ENCODE results near the gene ASPN. TPM values are rescaled to one million over a fixed set of nuclear protein-coding genes. Genes with fewer than 3 reads are reported as not detected.

The ASPN gene
- total and polyA plus RNA-seq, 9 of the 15 experiments (the other 6 are each of a cell fraction or from before 2014, with no cell fraction given): 0.03 to 0.07 TPM; not detected in 7

DNA sequence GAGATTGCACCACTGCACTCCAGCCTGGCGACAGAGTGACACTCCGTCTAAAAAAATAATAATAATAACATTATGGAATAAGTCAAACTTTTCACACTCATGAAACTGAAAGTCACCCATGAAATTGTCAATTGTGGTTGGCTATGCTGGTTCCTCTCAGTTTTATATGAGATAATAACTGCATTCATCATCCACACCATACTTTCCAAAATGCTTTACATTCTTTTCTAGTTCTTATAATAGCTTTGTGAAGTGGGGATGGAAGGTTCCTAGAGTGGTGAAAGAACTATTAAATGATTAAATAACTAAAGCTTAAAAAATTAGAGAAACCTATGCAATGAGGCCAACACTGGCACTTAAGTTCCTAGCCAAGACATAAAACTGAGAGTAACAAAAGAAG, 12.6 kb upstream of the ASPN start:
- no TSS peak for BruUV-seq (replicated peaks)
- POLR2A ChIA-PET: interaction anchor here (0.9 kb wide), 1 partner anchor 9 kb away, joined by 4 read pairs; no protein-coding TSS in a partner anchor
- no peak for FAIRE-seq

DNA sequence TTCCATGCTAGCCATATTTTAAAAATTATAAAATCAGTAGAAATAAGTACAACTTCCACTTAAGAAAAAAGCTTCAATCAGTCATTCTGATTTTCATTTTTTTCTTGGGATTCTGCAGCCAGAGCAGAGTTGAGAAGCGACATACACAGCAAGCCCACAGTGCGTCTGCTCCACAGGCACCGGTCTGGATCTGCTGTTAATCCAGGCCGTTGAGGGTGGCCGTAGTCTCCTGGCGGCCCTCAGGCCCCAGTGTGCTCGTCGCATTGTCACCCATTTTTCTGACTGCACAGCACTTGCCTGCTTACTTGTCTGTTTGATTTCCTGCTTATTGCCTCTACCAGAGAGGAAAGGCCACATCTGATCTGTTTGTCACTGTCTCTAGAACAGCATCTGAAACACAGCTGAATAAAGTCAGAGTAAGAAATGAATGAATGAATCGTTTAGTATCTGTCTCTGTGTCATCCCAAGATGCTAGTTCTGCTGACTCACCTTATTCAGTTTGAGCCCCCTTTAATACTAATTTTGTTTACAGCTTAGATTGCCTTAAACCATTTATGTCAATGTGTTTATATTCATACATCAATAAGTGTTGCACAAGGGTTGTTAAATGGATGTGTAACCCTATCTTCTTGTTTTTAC, 11.6 kb upstream of the ASPN start:
- no peak overlapping the region for H3K4me2 ChIP-seq (ENCODE audit: insufficient read depth, low read length)
- no peaks in the 10 kb centered on the region for H4K20me1 ChIP-seq (replicated peaks; ENCODE audit: control insufficient read depth, insufficient read depth, low read length)
- FAIRE-seq: no peak

More for the DNA sequence above, 12.6 kb upstream of the ASPN start:
- Histone ChIP-seq H3K4me3 (no peak overlapping the region), H3K36me3 (ENCODE audit: control insufficient read depth, insufficient read depth, low read length) (no peaks in the 10 kb centered on the region), H3K9me3 (replicated peaks; ENCODE audit: control insufficient read depth, insufficient read depth, low read depth, low read length) (no peaks in the 10 kb centered on the region), H3K79me2 (ENCODE audit: control insufficient read depth, insufficient read depth, low read length) (no peaks in the 10 kb centered on the region), H3K4me2 (ENCODE audit: insufficient read depth, low read length) (no peak overlapping the region), H3K9ac (ENCODE audit: insufficient read depth in 1 of 2, low read depth in 2 of 2, low read length in 2 of 2) (no peak overlapping the region), H3K27ac (ENCODE audit: extremely low read depth, low read depth, low read length) (no peak overlapping the region), H3K9me1 (ENCODE audit: control insufficient read depth, insufficient read depth, low read length) (no peaks in the 10 kb centered on the region), H3K4me1 (replicated peaks in 1 of 2; ENCODE audit: control insufficient read depth in 2 of 2, insufficient read depth in 2 of 2, low read length in 2 of 2) (no peaks in the 10 kb centered on the region; a peak in 2 of 5 replicates), H2AFZ (ENCODE audit: low read depth, low read length) (no peak overlapping the region), H3K27me3 (ENCODE audit: control insufficient read depth in 2 of 2, insufficient read depth in 2 of 2, low read length in 2 of 2) (no peaks in the 10 kb centered on the region), H4K20me1 (replicated peaks; ENCODE audit: control insufficient read depth, insufficient read depth, low read length) (no peaks in the 10 kb centered on the region)
- WGBS (ENCODE audit: insufficient coverage, low coverage, missing lambda C conversion rate): 74% methylated on average over 2 of the region's 2 CpGs
- ATAC-seq: no peak
- in situ Hi-C loops (cut with MboI) (no loop called here), intact Hi-C loops (cut with micrococcal nuclease) (no loop called here)
- TF ChIP-seq ZNF324 (CRISPR knock-in tag; IDR thresholded peaks at IDR 0.05) (no peak), KDM1A (IDR thresholded peaks at IDR 0.05) (no peak), PRMT5 (CRISPR knock-in tag; IDR thresholded peaks at IDR 0.05) (no peak), ZNF444 (CRISPR knock-in tag; IDR thresholded peaks at IDR 0.05) (no peak), GTF2E2 (tag; IDR thresholded peaks at IDR 0.05) (no peak), SRSF7 (optimal IDR thresholded peaks at IDR 0.05; ENCODE audit: low read depth, low read length) (no peak), SMC3 (conservative IDR thresholded peaks at IDR 0.05; ENCODE audit: insufficient read depth, low read depth, low read length) (no peak), ZNF143 (CRISPR knock-in tag; IDR thresholded peaks at IDR 0.05) (no peak), ZNF253 (CRISPR knock-in tag; conservative IDR thresholded peaks at IDR 0.05) (no peak), ZNF316 (IDR thresholded peaks at IDR 0.05) (no peak)
- CTCF ChIA-PET (ENCODE audit: low intra/inter-chr PET ratio): no interaction called here
- no peak for DNase-seq (ENCODE audit: extremely low read depth in 1 of 4, low spot score in 3 of 4)

More for the DNA sequence above, 11.6 kb upstream of the ASPN start:
- no peaks in the 10 kb centered on the region for H3K79me2 ChIP-seq (ENCODE audit: control insufficient read depth, insufficient read depth, low read length)
- H3K9me1 ChIP-seq (ENCODE audit: control insufficient read depth, insufficient read depth, low read length): no peaks in the 10 kb centered on the region
- no peaks in the 10 kb centered on the region for H3K9me3 ChIP-seq (replicated peaks; ENCODE audit: control insufficient read depth, insufficient read depth, low read depth, low read length)
- in situ Hi-C loops (cut with MboI) (no loop called here), intact Hi-C loops (cut with micrococcal nuclease) (no loop called here)
- BruUV-seq (replicated peaks): no TSS peak
- no peak overlapping the region for H2AFZ ChIP-seq (ENCODE audit: low read depth, low read length)
- no peak overlapping the region for H3K9ac ChIP-seq (ENCODE audit: insufficient read depth in 1 of 2, low read depth in 2 of 2, low read length in 2 of 2)
- no peak overlapping the region for H3K4me3 ChIP-seq
- WGBS (ENCODE audit: insufficient coverage, low coverage, missing lambda C conversion rate): 77% methylated on average over 9 of the region's 9 CpGs
- H3K27me3 ChIP-seq (ENCODE audit: control insufficient read depth in 2 of 2, insufficient read depth in 2 of 2, low read length in 2 of 2): no peaks in the 10 kb centered on the region
- DNase-seq (ENCODE audit: extremely low read depth in 1 of 4, low spot score in 3 of 4) (no peak), ATAC-seq (no peak)
- H3K4me1 ChIP-seq (replicated peaks in 1 of 2; ENCODE audit: control insufficient read depth in 2 of 2, insufficient read depth in 2 of 2, low read length in 2 of 2): no peaks in the 10 kb centered on the region; a peak in 2 of 5 replicates
- no peaks in the 10 kb centered on the region for H3K36me3 ChIP-seq (ENCODE audit: control insufficient read depth, insufficient read depth, low read length)
- ChIA-PET POLR2A (no interaction called here), CTCF (ENCODE audit: low intra/inter-chr PET ratio) (no interaction called here)
- H3K27ac ChIP-seq (ENCODE audit: extremely low read depth, low read depth, low read length): no peak overlapping the region
- TF ChIP-seq C11orf30 (IDR thresholded peaks at IDR 0.05; ENCODE audit: low read depth) (peak; percentile 44; the same call in 1 of the 2 replicates), SRSF9 (IDR thresholded peaks at IDR 0.05; ENCODE audit: borderline replicate concordance, low read depth, low read length) (no peak), GTF2F1 (IDR thresholded peaks at IDR 0.05; ENCODE audit: low read depth, low read length) (no peak), ZNF316 (IDR thresholded peaks at IDR 0.05) (peak; percentile 75), MAFG (tag; conservative IDR thresholded peaks at IDR 0.05) (0 out of 2 replicates have a peak, but pooled peaks have one; percentile 18), NCOR1 (IDR thresholded peaks at IDR 0.05) (no peak), SMC3 (conservative IDR thresholded peaks at IDR 0.05; ENCODE audit: insufficient read depth, low read depth, low read length) (no peak), ZNF707 (CRISPR knock-in tag; conservative IDR thresholded peaks at IDR 0.05) (no peak), ZNF174 (CRISPR knock-in tag; IDR thresholded peaks at IDR 0.05) (no peak)
- TF ChIP-seq, protein P1, sequence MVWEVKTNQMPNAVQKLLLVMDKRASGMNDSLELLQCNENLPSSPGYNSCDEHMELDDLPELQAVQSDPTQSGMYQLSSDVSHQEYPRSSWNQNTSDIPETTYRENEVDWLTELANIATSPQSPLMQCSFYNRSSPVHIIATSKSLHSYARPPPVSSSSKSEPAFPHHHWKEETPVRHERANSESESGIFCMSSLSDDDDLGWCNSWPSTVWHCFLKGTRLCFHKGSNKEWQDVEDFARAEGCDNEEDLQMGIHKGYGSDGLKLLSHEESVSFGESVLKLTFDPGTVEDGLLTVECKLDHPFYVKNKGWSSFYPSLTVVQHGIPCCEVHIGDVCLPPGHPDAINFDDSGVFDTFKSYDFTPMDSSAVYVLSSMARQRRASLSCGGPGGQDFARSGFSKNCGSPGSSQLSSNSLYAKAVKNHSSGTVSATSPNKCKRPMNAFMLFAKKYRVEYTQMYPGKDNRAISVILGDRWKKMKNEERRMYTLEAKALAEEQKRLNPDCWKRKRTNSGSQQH (CRISPR knock-in tag; IDR thresholded peaks at IDR 0.05): no peak
- TF ChIP-seq, protein P2, sequence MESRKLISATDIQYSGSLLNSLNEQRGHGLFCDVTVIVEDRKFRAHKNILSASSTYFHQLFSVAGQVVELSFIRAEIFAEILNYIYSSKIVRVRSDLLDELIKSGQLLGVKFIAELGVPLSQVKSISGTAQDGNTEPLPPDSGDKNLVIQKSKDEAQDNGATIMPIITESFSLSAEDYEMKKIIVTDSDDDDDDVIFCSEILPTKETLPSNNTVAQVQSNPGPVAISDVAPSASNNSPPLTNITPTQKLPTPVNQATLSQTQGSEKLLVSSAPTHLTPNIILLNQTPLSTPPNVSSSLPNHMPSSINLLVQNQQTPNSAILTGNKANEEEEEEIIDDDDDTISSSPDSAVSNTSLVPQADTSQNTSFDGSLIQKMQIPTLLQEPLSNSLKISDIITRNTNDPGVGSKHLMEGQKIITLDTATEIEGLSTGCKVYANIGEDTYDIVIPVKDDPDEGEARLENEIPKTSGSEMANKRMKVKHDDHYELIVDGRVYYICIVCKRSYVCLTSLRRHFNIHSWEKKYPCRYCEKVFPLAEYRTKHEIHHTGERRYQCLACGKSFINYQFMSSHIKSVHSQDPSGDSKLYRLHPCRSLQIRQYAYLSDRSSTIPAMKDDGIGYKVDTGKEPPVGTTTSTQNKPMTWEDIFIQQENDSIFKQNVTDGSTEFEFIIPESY (CRISPR knock-in tag; IDR thresholded peaks at IDR 0.05): no peak

All from K562 (cell line).